ENCODE data around the gene CDKN1A.
"Not testable (repeated sequence)": the region's sequence is repeated elsewhere in the genome, so short reads cannot be mapped to it uniquely, and the experiment has no call there.

DNA sequence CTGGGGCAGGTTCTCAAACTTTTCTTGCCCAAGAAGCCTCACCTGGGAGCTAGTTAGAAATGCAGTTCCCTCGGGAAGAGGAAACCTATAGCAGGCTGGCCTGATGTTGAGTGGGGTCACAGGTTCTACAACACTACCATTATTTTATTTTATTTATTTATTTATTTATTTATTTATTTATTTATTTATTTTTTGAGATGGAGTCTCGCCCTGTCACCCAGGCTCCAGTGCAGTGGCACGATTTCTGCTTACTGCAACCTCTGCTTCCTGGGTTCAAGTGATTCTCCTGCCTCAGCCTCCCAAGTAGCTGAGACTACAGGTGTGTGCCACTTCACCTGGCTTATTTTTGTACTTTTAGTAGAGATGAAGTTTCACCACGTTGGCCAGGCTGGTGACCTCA lies 45.5 kb downstream of the CDKN1A start:
- TF ChIP-seq SP1 (IDR thresholded peaks at IDR 0.05; ENCODE audit: low read depth, low read length); YY1 (IDR thresholded peaks at IDR 0.05; ENCODE audit: low read depth, low read length); CEBPB (IDR thresholded peaks at IDR 0.05; ENCODE audit: borderline replicate concordance in 1 of 2, low read depth in 2 of 2, low read length in 2 of 2); POLR2A (IDR thresholded peaks at IDR 0.05; ENCODE audit: low read depth, low read length): not testable (repeated sequence)
- TF ChIP-seq, protein P1, sequence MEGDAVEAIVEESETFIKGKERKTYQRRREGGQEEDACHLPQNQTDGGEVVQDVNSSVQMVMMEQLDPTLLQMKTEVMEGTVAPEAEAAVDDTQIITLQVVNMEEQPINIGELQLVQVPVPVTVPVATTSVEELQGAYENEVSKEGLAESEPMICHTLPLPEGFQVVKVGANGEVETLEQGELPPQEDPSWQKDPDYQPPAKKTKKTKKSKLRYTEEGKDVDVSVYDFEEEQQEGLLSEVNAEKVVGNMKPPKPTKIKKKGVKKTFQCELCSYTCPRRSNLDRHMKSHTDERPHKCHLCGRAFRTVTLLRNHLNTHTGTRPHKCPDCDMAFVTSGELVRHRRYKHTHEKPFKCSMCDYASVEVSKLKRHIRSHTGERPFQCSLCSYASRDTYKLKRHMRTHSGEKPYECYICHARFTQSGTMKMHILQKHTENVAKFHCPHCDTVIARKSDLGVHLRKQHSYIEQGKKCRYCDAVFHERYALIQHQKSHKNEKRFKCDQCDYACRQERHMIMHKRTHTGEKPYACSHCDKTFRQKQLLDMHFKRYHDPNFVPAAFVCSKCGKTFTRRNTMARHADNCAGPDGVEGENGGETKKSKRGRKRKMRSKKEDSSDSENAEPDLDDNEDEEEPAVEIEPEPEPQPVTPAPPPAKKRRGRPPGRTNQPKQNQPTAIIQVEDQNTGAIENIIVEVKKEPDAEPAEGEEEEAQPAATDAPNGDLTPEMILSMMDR (IDR thresholded peaks at IDR 0.05 in 2 of 3, conservative IDR thresholded peaks at IDR 0.05 in 1 of 3; ENCODE audit: control insufficient read depth in 2 of 3, extremely low read depth in 1 of 3, insufficient read depth in 1 of 3, low read depth in 3 of 3, low read length in 3 of 3), result not testable (repeated sequence)
- TF ChIP-seq, protein P2, sequence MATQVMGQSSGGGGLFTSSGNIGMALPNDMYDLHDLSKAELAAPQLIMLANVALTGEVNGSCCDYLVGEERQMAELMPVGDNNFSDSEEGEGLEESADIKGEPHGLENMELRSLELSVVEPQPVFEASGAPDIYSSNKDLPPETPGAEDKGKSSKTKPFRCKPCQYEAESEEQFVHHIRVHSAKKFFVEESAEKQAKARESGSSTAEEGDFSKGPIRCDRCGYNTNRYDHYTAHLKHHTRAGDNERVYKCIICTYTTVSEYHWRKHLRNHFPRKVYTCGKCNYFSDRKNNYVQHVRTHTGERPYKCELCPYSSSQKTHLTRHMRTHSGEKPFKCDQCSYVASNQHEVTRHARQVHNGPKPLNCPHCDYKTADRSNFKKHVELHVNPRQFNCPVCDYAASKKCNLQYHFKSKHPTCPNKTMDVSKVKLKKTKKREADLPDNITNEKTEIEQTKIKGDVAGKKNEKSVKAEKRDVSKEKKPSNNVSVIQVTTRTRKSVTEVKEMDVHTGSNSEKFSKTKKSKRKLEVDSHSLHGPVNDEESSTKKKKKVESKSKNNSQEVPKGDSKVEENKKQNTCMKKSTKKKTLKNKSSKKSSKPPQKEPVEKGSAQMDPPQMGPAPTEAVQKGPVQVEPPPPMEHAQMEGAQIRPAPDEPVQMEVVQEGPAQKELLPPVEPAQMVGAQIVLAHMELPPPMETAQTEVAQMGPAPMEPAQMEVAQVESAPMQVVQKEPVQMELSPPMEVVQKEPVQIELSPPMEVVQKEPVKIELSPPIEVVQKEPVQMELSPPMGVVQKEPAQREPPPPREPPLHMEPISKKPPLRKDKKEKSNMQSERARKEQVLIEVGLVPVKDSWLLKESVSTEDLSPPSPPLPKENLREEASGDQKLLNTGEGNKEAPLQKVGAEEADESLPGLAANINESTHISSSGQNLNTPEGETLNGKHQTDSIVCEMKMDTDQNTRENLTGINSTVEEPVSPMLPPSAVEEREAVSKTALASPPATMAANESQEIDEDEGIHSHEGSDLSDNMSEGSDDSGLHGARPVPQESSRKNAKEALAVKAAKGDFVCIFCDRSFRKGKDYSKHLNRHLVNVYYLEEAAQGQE (IDR thresholded peaks at IDR 0.05; ENCODE audit: low read depth, low read length), result not testable (repeated sequence)
- TF ChIP-seq, protein P3, sequence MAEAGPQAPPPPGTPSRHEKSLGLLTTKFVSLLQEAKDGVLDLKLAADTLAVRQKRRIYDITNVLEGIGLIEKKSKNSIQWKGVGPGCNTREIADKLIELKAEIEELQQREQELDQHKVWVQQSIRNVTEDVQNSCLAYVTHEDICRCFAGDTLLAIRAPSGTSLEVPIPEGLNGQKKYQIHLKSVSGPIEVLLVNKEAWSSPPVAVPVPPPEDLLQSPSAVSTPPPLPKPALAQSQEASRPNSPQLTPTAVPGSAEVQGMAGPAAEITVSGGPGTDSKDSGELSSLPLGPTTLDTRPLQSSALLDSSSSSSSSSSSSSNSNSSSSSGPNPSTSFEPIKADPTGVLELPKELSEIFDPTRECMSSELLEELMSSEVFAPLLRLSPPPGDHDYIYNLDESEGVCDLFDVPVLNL (IDR thresholded peaks at IDR 0.05; ENCODE audit: low read depth, low read length), result not testable (repeated sequence)
